GM21367 (cell line): ENCODE results near the gene SMIM35.
"Not testable (repeated sequence)": the region's sequence is repeated elsewhere in the genome, so short reads cannot be mapped to it uniquely, and the experiment has no call there.

Source experiments
- ATAC-seq: cut with Tn5 transposase; IDR thresholded peaks from one replicate; pipeline ENCODE4 v1.9.1; 2021; ENCODE audit not compliant: unreplicated experiment

SMIM35 gene

GRCh38 chr11:117992136-117992535 is 94.6 kb downstream of the SMIM35 start:
- no peak for ATAC-seq

GRCh38 chr11:117989351-117990102 is 97.2 kb downstream of the SMIM35 start:
- no peak for ATAC-seq

- peak; percentile 41 for ATAC-seq
Measured at GRCh38 chr11:117986981-117987574, 99.7 kb downstream of the SMIM35 start.

GRCh38 chr11:117985953-117986887 is 100.5 kb downstream of the SMIM35 start, which contains the start of gene IL10RA:
Gene IL10RA (plus strand): TSS chr11:117986394. CDS start chr11:117986468, 74 bp downstream.
- ATAC-seq: peak; percentile 82

- no peak for ATAC-seq
Measured at GRCh38 chr11:117984476-117984875, 102.3 kb downstream of the SMIM35 start.

- ATAC-seq: no peak
Measured at GRCh38 chr11:117983163-117983475, 103.6 kb downstream of the SMIM35 start.

- no peak for ATAC-seq
Measured at GRCh38 chr11:117980720-117981119, 106.0 kb downstream of the SMIM35 start.

- no peak for ATAC-seq
Measured at GRCh38 chr11:117980280-117980679, 106.5 kb downstream of the SMIM35 start.

GRCh38 chr11:117979481-117980211 is 107.1 kb downstream of the SMIM35 start:
- ATAC-seq: no peak

GRCh38 chr11:117978991-117979390 is 107.8 kb downstream of the SMIM35 start:
- no peak for ATAC-seq

- ATAC-seq: not testable (repeated sequence)
Measured at GRCh38 chr11:117978291-117978910, 108.4 kb downstream of the SMIM35 start.

GRCh38 chr11:117977612-117978264 is 109.0 kb downstream of the SMIM35 start:
- ATAC-seq: not testable (repeated sequence)

- ATAC-seq: no peak
Measured at GRCh38 chr11:117977029-117977428, 109.7 kb downstream of the SMIM35 start.

- ATAC-seq: no peak
Measured at GRCh38 chr11:117976445-117976844, 110.3 kb downstream of the SMIM35 start.

- no peak for ATAC-seq
Measured at GRCh38 chr11:117973503-117973860, 113.3 kb downstream of the SMIM35 start.

- ATAC-seq: no peak
Measured at GRCh38 chr11:117972629-117973502, 113.9 kb downstream of the SMIM35 start.

GRCh38 chr11:117972044-117972443 is 114.7 kb downstream of the SMIM35 start:
- ATAC-seq: no peak

- ATAC-seq: no peak
Measured at GRCh38 chr11:117970400-117971024, 116.3 kb downstream of the SMIM35 start.
